ENCODE results near the gene CACUL1. TPM values are rescaled to one million over a fixed set of nuclear protein-coding genes. Genes with fewer than 3 reads are reported as not detected.

The CACUL1 gene
- total and polyA plus RNA-seq, 2 donors (not counting 3 experiments of a cell fraction or from before 2014, with no cell fraction given), result 6.0 to 35.1 TPM

GRCh38 chr10:118714366-118714765, 40.4 kb downstream of the CACUL1 start:
- Histone ChIP-seq H3K4me1 (ENCODE audit: control insufficient read depth, extremely low read depth, insufficient read depth, low read length) (no peaks in the 10 kb centered on the region), H3K36me3 (ENCODE audit: control insufficient read depth in 2 of 2, extremely low read depth in 1 of 2, insufficient read depth in 2 of 2, low read length in 2 of 2) (peaks cover 0 to 7% of the 10 kb centered on the region in 2 experiments), H3K4me3 (replicated peaks in 1 of 3; ENCODE audit: insufficient read depth in 1 of 3, low read depth in 1 of 3, low read length in 3 of 3) (no peak overlapping the region), H3K9me3 (replicated peaks; ENCODE audit: control insufficient read depth, insufficient read depth, low read length) (no peaks in the 10 kb centered on the region), H3K27ac (ENCODE audit: insufficient read depth, low read depth, low read length) (no peak overlapping the region), H3K4me2 (ENCODE audit: insufficient read depth, low read length) (no peak overlapping the region), H2AFZ (ENCODE audit: low read depth, low read length) (no peak overlapping the region), H3K9ac (replicated peaks; ENCODE audit: extremely low read depth, insufficient read depth, low read length) (no peak overlapping the region), H3K27me3 (ENCODE audit: control insufficient read depth in 2 of 2, insufficient read depth in 2 of 2, low read length in 2 of 2) (no peaks in the 10 kb centered on the region), H4K20me1 (replicated peaks; ENCODE audit: control insufficient read depth, extremely low read depth, insufficient read depth, low read length) (peaks cover 2% of the 10 kb centered on the region), H3K9me1 (replicated peaks; ENCODE audit: control insufficient read depth, extremely low read depth, insufficient read depth, low read length) (no peaks in the 10 kb centered on the region), H3K79me2 (ENCODE audit: control insufficient read depth, insufficient read depth, low read length) (peaks cover 7% of the 10 kb centered on the region)
- TF ChIP-seq GATA2 (IDR thresholded peaks at IDR 0.05; ENCODE audit: insufficient read depth, insufficient read length, low read depth, low read length) (no peak), POLR2AphosphoS5 (IDR thresholded peaks at IDR 0.05; ENCODE audit: insufficient read depth, low read depth, low read length) (no peak), FOS (IDR thresholded peaks at IDR 0.05; ENCODE audit: borderline replicate concordance, insufficient read depth, low read length) (no peak), MAX (IDR thresholded peaks at IDR 0.05; ENCODE audit: insufficient read depth, insufficient read length) (no peak)
- CTCF ChIA-PET, result interaction anchor here (1.3 kb wide), 1 partner anchor 146 kb away, joined by 3 read pairs; no protein-coding TSS in a partner anchor
- intact Hi-C loops (cut with micrococcal nuclease), result no loop called here
- no TSS peak for BruUV-seq (replicated peaks)
- no peak for DNase-seq (ENCODE audit: low read depth, low spot score)
- no peak for FAIRE-seq
- POLR2A ChIA-PET, result no interaction called here
- dilution Hi-C loops (cut with MboI; ENCODE audit: extremely low pct_ligation_motif_present, low sequenced_read_pairs), result no loop called here

- TF ChIP-seq JUN (IDR thresholded peaks at IDR 0.05; ENCODE audit: borderline replicate concordance, insufficient read depth, insufficient read length, low read depth) (no peak), POLR2A (IDR thresholded peaks at IDR 0.05; ENCODE audit: low read depth, low read length) (no peak), MYC (IDR thresholded peaks at IDR 0.05; ENCODE audit: low read depth, low read length) (no peak), EZH2 (IDR thresholded peaks at IDR 0.05; ENCODE audit: borderline replicate concordance, low read depth, low read length, severe bottlenecking) (no peak), GATA2 (IDR thresholded peaks at IDR 0.05; ENCODE audit: insufficient read depth, insufficient read length, low read depth, low read length) (no peak), FOS (IDR thresholded peaks at IDR 0.05; ENCODE audit: borderline replicate concordance, insufficient read depth, low read length) (no peak), POLR2AphosphoS5 (IDR thresholded peaks at IDR 0.05; ENCODE audit: insufficient read depth, low read depth, low read length) (no peak), MAX (IDR thresholded peaks at IDR 0.05; ENCODE audit: insufficient read depth, insufficient read length) (no peak), CTCF (IDR thresholded peaks at IDR 0.05; ENCODE audit: extremely low read depth in 1 of 2, insufficient read depth in 1 of 2, low read depth in 1 of 2, low read length in 2 of 2) (no peak)
- dilution Hi-C loops (cut with MboI; ENCODE audit: extremely low pct_ligation_motif_present, low sequenced_read_pairs), result no loop called here
- H3K9me1 ChIP-seq (replicated peaks; ENCODE audit: control insufficient read depth, extremely low read depth, insufficient read depth, low read length), result no peaks in the 10 kb centered on the region
- H3K9me3 ChIP-seq (replicated peaks; ENCODE audit: control insufficient read depth, insufficient read depth, low read length), result no peaks in the 10 kb centered on the region
- intact Hi-C loops (cut with micrococcal nuclease), result no loop called here
- H4K20me1 ChIP-seq (replicated peaks; ENCODE audit: control insufficient read depth, extremely low read depth, insufficient read depth, low read length), result peaks cover 2% of the 10 kb centered on the region
- H3K36me3 ChIP-seq (ENCODE audit: control insufficient read depth in 2 of 2, extremely low read depth in 1 of 2, insufficient read depth in 2 of 2, low read length in 2 of 2), result peaks cover 0 to 7% of the 10 kb centered on the region in 2 experiments
- no peak overlapping the region for H3K27ac ChIP-seq (ENCODE audit: insufficient read depth, low read depth, low read length)
- ChIA-PET POLR2A (interaction anchor here (0.6 kb wide), 1 partner anchor 857 kb away, joined by 3 read pairs; no protein-coding TSS in a partner anchor), CTCF (interaction anchor here (1.0 to 2.4 kb wide), 4 partner anchors 8 to 144 kb away, joined by 3 to 24 read pairs (median 8); no protein-coding TSS in a partner anchor)
- H3K9ac ChIP-seq (replicated peaks; ENCODE audit: extremely low read depth, insufficient read depth, low read length), result no peak overlapping the region
- peaks cover 4% of the 10 kb centered on the region for H3K79me2 ChIP-seq (ENCODE audit: control insufficient read depth, insufficient read depth, low read length)
- DNase-seq (ENCODE audit: low read depth, low spot score), result no peak
- no peak for FAIRE-seq
- no TSS peak for BruUV-seq (replicated peaks)
- no peaks in the 10 kb centered on the region for H3K4me1 ChIP-seq (ENCODE audit: control insufficient read depth, extremely low read depth, insufficient read depth, low read length)
- no peaks in the 10 kb centered on the region for H3K27me3 ChIP-seq (ENCODE audit: control insufficient read depth in 2 of 2, insufficient read depth in 2 of 2, low read length in 2 of 2)
- H3K4me2 ChIP-seq (ENCODE audit: insufficient read depth, low read length), result no peak overlapping the region
- no peak overlapping the region for H3K4me3 ChIP-seq (replicated peaks in 1 of 3; ENCODE audit: insufficient read depth in 1 of 3, low read depth in 1 of 3, low read length in 3 of 3)
- H2AFZ ChIP-seq (ENCODE audit: low read depth, low read length), result no peak overlapping the region
Observed at GRCh38 chr10:118712930-118713634, 41.7 kb downstream of the CACUL1 start.
